WTC11 (cell line): ENCODE data around the gene CELF6. TPM values are rescaled to one million over a fixed set of nuclear protein-coding genes. Genes with fewer than 3 reads are reported as not detected.
A peak's percentile ranks its signal among the peaks of the same experiment; 100 is the strongest.

Experiments used
- ATAC-seq: fragments of 200-7000 bp; cut with Tn5 transposase; 2 replicates; pipeline ENCODE4 v1.10.0; 2021; ENCODE audit warnings: mild to moderate bottlenecking, moderate library complexity
- CTCF ChIA-PET: fragments of 300-600 bp; sonication (Branson Sonifier 250); formaldehyde crosslinking; loops from one replicate; lab custom pipeline; 2021; ENCODE audit warnings: antibody characterized with exemption; lab: Charles Lee
- POLR2A ChIA-PET: fragments of 350-600 bp; sonication (Branson Sonifier 250); formaldehyde crosslinking; loops from one replicate; lab custom pipeline; 2021; ENCODE audit warnings: antibody characterized with exemption; lab: Charles Lee
- DNase-seq: peaks from one replicate; pipeline ENCODE4 v3.0.0; 2021; ENCODE audit warnings: low spot score
- H3K27ac Mint-ChIP-seq: 2 replicates; pipeline ENCODE4 v1.8.0; 2021; ENCODE audit warnings: mixed read lengths
- H3K27me3 Mint-ChIP-seq: 2 replicates; pipeline ENCODE4 v1.8.0; 2021; ENCODE audit warnings: low read depth, mild to moderate bottlenecking, moderate library complexity, mixed read lengths
- H3K36me3 Mint-ChIP-seq: 2 replicates; pipeline ENCODE4 v1.8.0; 2021; ENCODE audit warnings: mixed read lengths
- H3K4me1 Mint-ChIP-seq: 2 replicates; pipeline ENCODE4 v1.8.0; 2022; ENCODE audit warnings: mixed read lengths
- H3K4me3 Mint-ChIP-seq: 2 replicates; pipeline ENCODE4 v1.8.0; 2021; ENCODE audit warnings: mild to moderate bottlenecking, moderate library complexity, mixed read lengths
- H3K9me3 Mint-ChIP-seq: 2 replicates; pipeline ENCODE4 v1.8.0; 2021; ENCODE audit warnings: mixed read lengths
- AR ChIP-seq: fragments of 250-450 bp; sonication (Bioruptor Pico); IDR thresholded peaks from 2 replicates; pipeline ENCODE4 v1.9.0; 2021; ENCODE audit warnings: mild to moderate bottlenecking
- ARID4B ChIP-seq: sonication (generic); formaldehyde crosslinking; IDR thresholded peaks from 2 replicates; pipeline ENCODE4 v1.8.0; 2023; ENCODE audit warnings: missing genetic modification reagents, mild to moderate bottlenecking, borderline replicate concordance
- CREM ChIP-seq: sonication (generic); formaldehyde crosslinking; IDR thresholded peaks from 2 replicates; pipeline ENCODE4 v1.8.1; 2022; ENCODE audit warnings: mild to moderate bottlenecking, missing genetic modification reagents, moderate library complexity
- EMX1 ChIP-seq: fragments of 250-450 bp; sonication (Bioruptor Pico); IDR thresholded peaks from 2 replicates; pipeline ENCODE4 v1.8.0; 2021; ENCODE audit warnings: mild to moderate bottlenecking
- ESRRA ChIP-seq: sonication (generic); formaldehyde crosslinking; IDR thresholded peaks from 2 replicates; pipeline ENCODE4 v1.8.1; 2022; ENCODE audit warnings: mild to moderate bottlenecking, missing genetic modification reagents, borderline replicate concordance
- ETV6 ChIP-seq: sonication (generic); formaldehyde crosslinking; IDR thresholded peaks from 2 replicates; pipeline ENCODE4 v1.8.1; 2022; ENCODE audit warnings: mild to moderate bottlenecking, missing genetic modification reagents
- FOXK1 ChIP-seq: sonication (generic); formaldehyde crosslinking; IDR thresholded peaks from 2 replicates; pipeline ENCODE4 v1.8.0; 2022; ENCODE audit warnings: mild to moderate bottlenecking, moderate library complexity, missing genetic modification reagents
- FOXP1 ChIP-seq: sonication (generic); formaldehyde crosslinking; IDR thresholded peaks from 2 replicates; pipeline ENCODE4 v1.8.0; 2022; ENCODE audit warnings: missing genetic modification reagents, mild to moderate bottlenecking, moderate library complexity, borderline replicate concordance
- FOXP4 ChIP-seq: sonication (generic); formaldehyde crosslinking; IDR thresholded peaks from 2 replicates; pipeline ENCODE4 v1.8.0; 2022; ENCODE audit warnings: mild to moderate bottlenecking, missing genetic modification reagents
- GABPB1 ChIP-seq: sonication (generic); formaldehyde crosslinking; IDR thresholded peaks from 2 replicates; pipeline ENCODE4 v1.8.1; 2023; ENCODE audit warnings: mild to moderate bottlenecking, missing genetic modification reagents
- KAT7 ChIP-seq: sonication (generic); formaldehyde crosslinking; IDR thresholded peaks from 2 replicates; pipeline ENCODE4 v1.8.1; 2023; ENCODE audit warnings: missing genetic modification reagents, mild to moderate bottlenecking, borderline replicate concordance
- MYBL2 ChIP-seq: sonication (generic); formaldehyde crosslinking; IDR thresholded peaks from 2 replicates; pipeline ENCODE4 v1.8.1; 2023; ENCODE audit warnings: mild to moderate bottlenecking, moderate library complexity, missing genetic modification reagents
- NFYB ChIP-seq: sonication (generic); formaldehyde crosslinking; conservative IDR thresholded peaks from 2 replicates; pipeline ENCODE4 v1.8.0; 2022; ENCODE audit warnings: low read depth, missing genetic modification reagents
- NR1H2 ChIP-seq: sonication (generic); formaldehyde crosslinking; IDR thresholded peaks from 2 replicates; pipeline ENCODE4 v1.9.0; 2021; ENCODE audit warnings: mild to moderate bottlenecking, moderate library complexity, missing genetic modification reagents
- PRRX2 ChIP-seq: fragments of 250-450 bp; sonication (Bioruptor Pico); IDR thresholded peaks from 2 replicates; pipeline ENCODE4 v1.8.0; 2021; ENCODE audit warnings: mild to moderate bottlenecking
- RELA ChIP-seq: sonication (generic); formaldehyde crosslinking; IDR thresholded peaks from 2 replicates; pipeline ENCODE4 v1.8.1; 2022; ENCODE audit warnings: missing genetic modification reagents, mild to moderate bottlenecking, borderline replicate concordance
- SMAD3 ChIP-seq: sonication (generic); formaldehyde crosslinking; IDR thresholded peaks from 2 replicates; pipeline ENCODE4 v1.8.0; 2022; ENCODE audit warnings: missing genetic modification reagents, mild to moderate bottlenecking, borderline replicate concordance
- SMAD4 ChIP-seq: sonication (generic); formaldehyde crosslinking; IDR thresholded peaks from 2 replicates; pipeline ENCODE4 v1.8.0; 2022; ENCODE audit warnings: mild to moderate bottlenecking, missing genetic modification reagents
- SOX15 ChIP-seq: fragments of 250-450 bp; sonication (Bioruptor Pico); IDR thresholded peaks from 2 replicates; pipeline ENCODE4 v1.9.0; 2021; ENCODE audit warnings: mild to moderate bottlenecking
- SP1 ChIP-seq: sonication (generic); formaldehyde crosslinking; conservative IDR thresholded peaks from 2 replicates; pipeline ENCODE4 v1.8.1; 2022; ENCODE audit warnings: missing genetic modification reagents
- TEAD1 ChIP-seq: sonication (generic); formaldehyde crosslinking; IDR thresholded peaks from 2 replicates; pipeline ENCODE4 v1.8.0; 2022; ENCODE audit warnings: mild to moderate bottlenecking, missing genetic modification reagents
- USF1 ChIP-seq: sonication (generic); formaldehyde crosslinking; IDR thresholded peaks from 2 replicates; pipeline ENCODE4 v1.8.0; 2022; ENCODE audit warnings: mild to moderate bottlenecking, missing genetic modification reagents
- USF2 ChIP-seq: sonication (generic); formaldehyde crosslinking; IDR thresholded peaks from 2 replicates; pipeline ENCODE4 v1.8.1; 2023; ENCODE audit warnings: mild to moderate bottlenecking, missing genetic modification reagents, moderate library complexity
- ZMAT4 ChIP-seq: fragments of 250-450 bp; sonication (Bioruptor Pico); IDR thresholded peaks from 2 replicates; pipeline ENCODE4 v1.9.0; 2021; ENCODE audit warnings: mild to moderate bottlenecking
- ZNF121 ChIP-seq: sonication (generic); formaldehyde crosslinking; IDR thresholded peaks from 2 replicates; pipeline ENCODE4 v1.8.0; 2023; ENCODE audit warnings: missing genetic modification reagents
- ZNF219 ChIP-seq: sonication (generic); formaldehyde crosslinking; IDR thresholded peaks from 2 replicates; pipeline ENCODE4 v1.8.0; 2023; ENCODE audit warnings: missing genetic modification reagents, mild to moderate bottlenecking, borderline replicate concordance
- total RNA-seq: library from RNA; stranded (reverse); gene quantifications from 3 replicates; pipeline ENCODE4 v1.2.3, GENCODE V29; 2021

CELF6 gene
- total RNA-seq, 1 experiment from 2014 or later, result not detected

- H3K27ac Mint-ChIP-seq, result no peak overlapping the region
- H3K9me3 Mint-ChIP-seq, result no peaks in the 10 kb centered on the region
- peaks cover 23% of the 10 kb centered on the region for H3K4me1 Mint-ChIP-seq
- TF ChIP-seq FOXP1 (CRISPR knock-in tag) (no peak), USF1 (CRISPR knock-in tag) (no peak), USF2 (CRISPR knock-in tag) (0 out of 2 replicates have a peak, but pooled peaks have one; percentile 21), EMX1 (CRISPR knock-in tag) (no peak), FOXP4 (no peak), ESRRA (CRISPR knock-in tag) (no peak), ARID4B (no peak), MYBL2 (CRISPR knock-in tag) (no peak), FOXK1 (CRISPR knock-in tag) (peak; percentile 22; the same call in 1 of the 2 replicates), ETV6 (CRISPR knock-in tag) (0 out of 2 replicates have a peak, but pooled peaks have one; percentile 18), SMAD4 (peak; percentile 67), NFYB (no peak)
- ChIA-PET CTCF (interaction anchor here (1.9 kb wide), 1 partner anchor 16 kb away, joined by 9 read pairs; no protein-coding TSS in a partner anchor), POLR2A (no interaction called here)
- no peak overlapping the region for H3K4me3 Mint-ChIP-seq
- DNase-seq, result no peak
- peaks cover 56% of the 10 kb centered on the region for H3K36me3 Mint-ChIP-seq
- ATAC-seq, result peak; percentile 94
- peaks cover 97% of the 10 kb centered on the region for H3K27me3 Mint-ChIP-seq
These were observed 77.1 kb downstream of the CELF6 start for GRCh38 chr15:72242775-72243370.

GRCh38 chr15:72239652-72240051, 80.3 kb downstream of the CELF6 start:
- POLR2A ChIA-PET, result no interaction called here
- TF ChIP-seq ZNF219 (CRISPR knock-in tag) (no peak), NR1H2 (CRISPR knock-in tag) (no peak), RELA (CRISPR knock-in tag) (no peak), ZMAT4 (CRISPR knock-in tag) (no peak), SP1 (CRISPR knock-in tag) (no peak), SMAD3 (no peak), FOXK1 (CRISPR knock-in tag) (no peak), GABPB1 (no peak), ZNF121 (CRISPR knock-in tag) (no peak), KAT7 (CRISPR knock-in tag) (no peak), TEAD1 (CRISPR knock-in tag) (no peak), AR (no peak), CREM (CRISPR knock-in tag) (no peak), PRRX2 (CRISPR knock-in tag) (no peak), SOX15 (CRISPR knock-in tag) (no peak)

More at GRCh38 chr15:72239652-72240051, 80.3 kb downstream of the CELF6 start:
- CTCF ChIA-PET, result interaction anchor here (1.2 kb wide), 1 partner anchor 13 kb away, joined by 5 read pairs; no protein-coding TSS in a partner anchor
- Mint-ChIP-seq H3K4me3 (no peak overlapping the region), H3K27ac (no peak overlapping the region), H3K4me1 (peaks cover 39% of the 10 kb centered on the region), H3K9me3 (no peaks in the 10 kb centered on the region), H3K27me3 (peaks cover 100% of the 10 kb centered on the region), H3K36me3 (peaks cover 42% of the 10 kb centered on the region)
- ATAC-seq (no peak), DNase-seq (no peak)
